GM19099 (cell line): ENCODE measurements around the gene LRP11.

ENCODE experiments used
- POLR2A ChIP-seq: IDR thresholded peaks from 3 replicates; pipeline ENCODE4 v1.6.1; 2011; ENCODE audit warnings: low read depth; ENCODE audit not compliant: insufficient read length; ENCODE audit errors: extremely low read depth

The LRP11 gene

GRCh38 chr6:149900620-149901443, 36.7 kb upstream of the LRP11 start:
- no peak for TF ChIP-seq POLR2A

- no peak for TF ChIP-seq POLR2A
Measured at GRCh38 chr6:149899926-149900619, 35.9 kb upstream of the LRP11 start.

GRCh38 chr6:149899486-149899885, 35.3 kb upstream of the LRP11 start:
- no peak for TF ChIP-seq POLR2A

GRCh38 chr6:149898966-149899365, 34.8 kb upstream of the LRP11 start:
- no peak for TF ChIP-seq POLR2A

- TF ChIP-seq POLR2A, result no peak
Measured at GRCh38 chr6:149897855-149898744, 33.9 kb upstream of the LRP11 start, which contains the start of gene RAET1E. TSS of gene RAET1E (minus strand) at chr6:149898113. CDS start at chr6:149890901, 7,212 bp downstream.

GRCh38 chr6:149897015-149897697, 33.0 kb upstream of the LRP11 start:
- no peak for TF ChIP-seq POLR2A

DNA sequence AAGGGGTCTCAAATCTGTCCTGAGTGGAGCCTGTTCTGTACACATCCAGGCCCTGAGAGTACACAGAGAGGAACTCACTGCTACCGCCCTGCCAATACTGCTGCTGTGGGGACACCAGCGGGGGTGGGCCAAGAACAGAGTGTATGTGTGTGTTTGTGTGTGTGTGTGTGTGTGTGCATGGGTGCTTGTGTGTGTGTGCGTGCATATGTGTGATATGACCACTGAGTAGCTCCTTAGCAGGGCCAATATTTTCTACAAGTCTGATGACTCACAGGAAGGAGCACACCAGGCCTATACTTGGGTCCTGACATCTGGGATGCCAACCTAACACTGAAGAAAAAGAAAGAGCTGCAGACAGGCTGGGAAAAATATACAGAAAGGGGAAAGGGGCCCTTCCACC, 32.3 kb upstream of the LRP11 start:
- TF ChIP-seq POLR2A, result no peak

DNA sequence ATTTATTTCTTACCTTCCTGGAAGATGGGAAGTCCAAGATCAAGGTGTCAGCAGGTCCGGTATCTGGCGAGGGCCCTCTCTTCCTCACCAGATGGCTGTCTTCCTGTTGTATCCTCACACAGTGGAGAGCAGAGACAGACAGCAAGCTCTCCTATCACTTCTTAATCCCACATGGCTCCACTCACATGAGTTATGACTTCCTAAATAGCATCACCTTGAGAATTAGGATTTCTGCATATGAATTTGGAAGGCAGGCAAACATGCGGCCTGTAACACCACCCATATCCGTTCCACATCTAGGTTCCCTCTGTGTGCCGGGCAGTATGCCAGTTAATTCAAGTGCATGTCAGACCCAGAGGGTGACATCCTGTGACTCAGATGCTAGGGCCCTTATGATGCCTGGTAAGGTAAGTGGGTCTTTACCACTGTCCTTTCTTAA, 31.7 kb upstream of the LRP11 start:
- TF ChIP-seq POLR2A, result no peak

- no peak for TF ChIP-seq POLR2A
Measured at GRCh38 chr6:149895048-149895590, 31.0 kb upstream of the LRP11 start.

GRCh38 chr6:149891259-149891658, 27.1 kb upstream of the LRP11 start:
- no peak for TF ChIP-seq POLR2A

DNA sequence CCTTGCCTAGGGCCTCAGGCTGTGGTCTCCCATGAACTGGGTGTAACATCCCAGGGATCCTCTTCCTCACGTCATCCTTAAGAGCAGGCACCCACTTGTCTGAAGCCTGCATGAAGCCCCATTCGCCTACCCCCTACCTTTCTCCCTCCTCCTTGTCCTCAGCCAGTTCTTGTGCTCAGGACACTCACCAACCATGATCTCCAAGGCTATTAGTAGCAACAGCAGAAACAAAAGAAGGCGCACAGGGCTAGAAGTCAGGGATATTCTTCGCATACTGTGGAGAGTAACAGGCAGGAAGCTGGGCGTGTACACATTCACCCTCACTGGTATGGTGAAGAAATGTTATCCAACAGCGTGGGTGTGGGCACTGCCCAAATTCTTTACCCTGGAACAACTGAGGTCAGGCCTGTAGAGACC, 26.5 kb upstream of the LRP11 start:
- TF ChIP-seq POLR2A, result no peak

DNA sequence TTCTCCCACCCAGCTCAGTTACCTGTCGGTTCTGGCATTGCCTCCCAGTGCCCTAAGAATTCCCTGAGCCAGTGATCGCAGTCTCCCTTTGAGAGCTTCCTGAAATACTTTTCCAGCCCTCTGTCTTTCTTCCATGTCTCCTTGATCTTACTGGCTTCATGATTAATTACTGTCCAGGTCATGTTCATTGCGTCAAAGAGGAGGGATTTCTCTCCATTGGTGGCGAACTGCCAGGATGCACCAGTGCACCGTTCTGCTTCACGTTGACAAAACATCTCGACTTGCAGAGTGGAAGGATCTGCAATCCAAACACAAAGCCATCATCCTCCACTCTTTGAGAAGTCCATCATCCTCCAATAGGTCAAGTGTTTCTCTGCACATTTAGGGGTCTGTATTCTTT, 25.2 kb upstream of the LRP11 start:
- TF ChIP-seq POLR2A, result no peak

GRCh38 chr6:149888659-149889058, 24.5 kb upstream of the LRP11 start:
- TF ChIP-seq POLR2A, result no peak

- no peak for TF ChIP-seq POLR2A
Measured at GRCh38 chr6:149888093-149888492, 23.9 kb upstream of the LRP11 start.
